ENCODE data around the gene ABL1.

The ABL1 gene

DNA sequence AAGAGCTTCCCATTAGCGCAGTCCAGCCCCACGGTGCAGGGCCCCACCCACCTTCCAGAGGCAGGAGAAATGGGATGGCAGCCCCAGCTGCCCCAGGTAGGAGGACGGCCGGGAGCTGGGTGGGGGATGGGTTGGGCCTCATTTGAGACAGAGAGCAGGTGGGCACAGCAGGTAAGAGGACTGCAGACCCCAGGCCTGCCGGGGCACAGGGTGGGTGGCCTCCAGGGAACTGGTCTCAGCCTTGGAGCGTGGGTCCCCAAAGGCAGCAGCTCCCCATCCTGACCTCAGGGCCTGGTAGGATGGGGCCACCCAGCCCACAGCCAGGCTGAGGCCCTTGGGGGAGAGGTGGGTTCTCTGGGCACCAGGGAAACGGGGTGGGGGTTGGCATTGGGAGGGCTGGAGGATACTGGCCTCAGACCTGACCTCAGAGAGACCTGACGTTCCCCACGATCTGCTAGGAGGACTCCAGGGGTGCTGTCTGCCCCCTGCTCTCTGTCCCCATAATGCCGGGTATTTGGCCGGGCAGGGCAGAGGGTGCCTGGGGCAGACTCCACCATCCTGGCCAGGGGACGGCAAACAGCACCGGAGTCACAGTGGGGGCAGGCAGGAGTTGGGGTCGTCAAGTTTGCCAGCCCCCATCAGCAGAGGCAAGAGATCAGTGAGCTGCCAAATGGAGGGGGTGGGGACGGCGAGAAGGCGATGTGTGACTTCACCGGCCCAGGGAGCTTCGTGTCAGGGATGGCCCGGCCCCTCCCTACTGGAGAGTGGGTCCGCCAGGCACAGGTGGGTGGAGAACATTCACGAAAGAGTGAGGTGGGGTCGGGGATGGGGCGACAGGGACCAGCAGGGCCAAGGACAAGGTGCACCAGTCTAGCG is 68.4 kb downstream of the ABL1 start (continued):
- TF ChIP-seq ZNF391 (tag by site-specific recombination; IDR thresholded peaks at IDR 0.05; ENCODE audit: borderline replicate concordance, low read depth) (no peak), SP2 (tag by site-specific recombination; IDR thresholded peaks at IDR 0.05) (no peak)

DNA sequence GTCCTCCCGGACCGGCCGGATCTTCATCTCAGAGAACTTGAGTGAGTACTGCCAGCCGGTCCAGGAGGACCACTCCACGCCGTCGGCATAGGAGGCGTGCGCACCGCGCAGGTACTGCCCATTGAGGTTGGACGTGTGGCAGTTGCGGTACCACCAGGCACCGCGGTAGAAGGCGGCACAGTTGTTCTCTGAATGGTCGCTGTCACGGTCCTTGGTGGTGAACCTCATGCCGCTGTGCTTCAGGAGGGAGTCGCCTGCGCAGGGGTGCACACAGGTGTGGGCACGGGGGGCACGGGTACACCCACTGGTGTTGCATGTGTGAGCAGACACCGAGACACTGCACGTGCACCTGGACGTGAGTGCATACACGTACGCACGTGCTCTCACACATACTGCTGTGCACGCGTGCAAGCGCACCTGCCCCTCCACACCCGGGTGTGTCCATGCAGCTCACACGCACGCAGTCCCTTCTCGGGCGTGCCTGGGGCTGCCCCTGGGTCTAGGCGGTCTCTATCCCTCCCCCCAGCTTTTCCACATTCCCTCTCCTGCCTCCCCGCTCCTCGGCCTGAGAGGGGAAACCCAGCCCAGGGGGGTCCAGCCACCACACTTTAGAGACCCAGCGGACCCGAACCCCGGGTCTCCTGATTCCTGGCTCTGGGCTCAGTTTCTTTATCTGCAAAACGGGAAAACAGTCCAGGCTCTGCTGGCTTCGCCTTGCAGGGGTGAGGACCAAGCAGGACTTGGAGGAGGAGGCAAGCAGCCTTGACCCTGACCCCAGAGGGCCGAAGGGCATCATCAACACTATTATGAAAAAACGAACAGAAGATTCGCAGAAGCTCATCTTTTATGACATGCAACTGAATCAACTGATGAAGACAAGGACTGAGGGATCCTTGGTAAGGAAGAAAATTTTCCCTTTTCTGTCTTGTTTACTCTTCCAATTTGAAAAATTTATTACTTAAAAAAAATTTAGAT is 69.3 kb downstream of the ABL1 start:
- ChIA-PET CTCF (interaction anchor here (0.7 to 1.1 kb wide), 3 partner anchors 34 to 42 kb away, joined by 3 read pairs; no protein-coding TSS in a partner anchor), POLR2A (no interaction called here)
- H3K27ac ChIP-seq (ENCODE audit: extremely low read depth, low read depth, low read length) = no peak overlapping the region
- H3K36me3 ChIP-seq (ENCODE audit: control insufficient read depth in 2 of 2, insufficient read depth in 1 of 2, low read length in 2 of 2) = no peaks in the 10 kb centered on the region
- H3K9me3 ChIP-seq (ENCODE audit: control insufficient read depth, insufficient read depth, low read depth, low read length) = no peaks in the 10 kb centered on the region
- TF ChIP-seq, protein P1, sequence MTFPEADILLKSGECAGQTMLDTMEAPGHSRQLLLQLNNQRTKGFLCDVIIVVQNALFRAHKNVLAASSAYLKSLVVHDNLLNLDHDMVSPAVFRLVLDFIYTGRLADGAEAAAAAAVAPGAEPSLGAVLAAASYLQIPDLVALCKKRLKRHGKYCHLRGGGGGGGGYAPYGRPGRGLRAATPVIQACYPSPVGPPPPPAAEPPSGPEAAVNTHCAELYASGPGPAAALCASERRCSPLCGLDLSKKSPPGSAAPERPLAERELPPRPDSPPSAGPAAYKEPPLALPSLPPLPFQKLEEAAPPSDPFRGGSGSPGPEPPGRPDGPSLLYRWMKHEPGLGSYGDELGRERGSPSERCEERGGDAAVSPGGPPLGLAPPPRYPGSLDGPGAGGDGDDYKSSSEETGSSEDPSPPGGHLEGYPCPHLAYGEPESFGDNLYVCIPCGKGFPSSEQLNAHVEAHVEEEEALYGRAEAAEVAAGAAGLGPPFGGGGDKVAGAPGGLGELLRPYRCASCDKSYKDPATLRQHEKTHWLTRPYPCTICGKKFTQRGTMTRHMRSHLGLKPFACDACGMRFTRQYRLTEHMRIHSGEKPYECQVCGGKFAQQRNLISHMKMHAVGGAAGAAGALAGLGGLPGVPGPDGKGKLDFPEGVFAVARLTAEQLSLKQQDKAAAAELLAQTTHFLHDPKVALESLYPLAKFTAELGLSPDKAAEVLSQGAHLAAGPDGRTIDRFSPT (tag by site-specific recombination; IDR thresholded peaks at IDR 0.05) = peak; percentile 44; the same call in 1 of the 2 replicates
- no peak for TF ChIP-seq ZNF791 (tag by site-specific recombination; IDR thresholded peaks at IDR 0.05)
- H3K4me1 ChIP-seq (ENCODE audit: control insufficient read depth, insufficient read depth, low read length) = no peaks in the 10 kb centered on the region
- H3K4me3 ChIP-seq (ENCODE audit: low read depth, low read length) = no peak overlapping the region

DNA sequence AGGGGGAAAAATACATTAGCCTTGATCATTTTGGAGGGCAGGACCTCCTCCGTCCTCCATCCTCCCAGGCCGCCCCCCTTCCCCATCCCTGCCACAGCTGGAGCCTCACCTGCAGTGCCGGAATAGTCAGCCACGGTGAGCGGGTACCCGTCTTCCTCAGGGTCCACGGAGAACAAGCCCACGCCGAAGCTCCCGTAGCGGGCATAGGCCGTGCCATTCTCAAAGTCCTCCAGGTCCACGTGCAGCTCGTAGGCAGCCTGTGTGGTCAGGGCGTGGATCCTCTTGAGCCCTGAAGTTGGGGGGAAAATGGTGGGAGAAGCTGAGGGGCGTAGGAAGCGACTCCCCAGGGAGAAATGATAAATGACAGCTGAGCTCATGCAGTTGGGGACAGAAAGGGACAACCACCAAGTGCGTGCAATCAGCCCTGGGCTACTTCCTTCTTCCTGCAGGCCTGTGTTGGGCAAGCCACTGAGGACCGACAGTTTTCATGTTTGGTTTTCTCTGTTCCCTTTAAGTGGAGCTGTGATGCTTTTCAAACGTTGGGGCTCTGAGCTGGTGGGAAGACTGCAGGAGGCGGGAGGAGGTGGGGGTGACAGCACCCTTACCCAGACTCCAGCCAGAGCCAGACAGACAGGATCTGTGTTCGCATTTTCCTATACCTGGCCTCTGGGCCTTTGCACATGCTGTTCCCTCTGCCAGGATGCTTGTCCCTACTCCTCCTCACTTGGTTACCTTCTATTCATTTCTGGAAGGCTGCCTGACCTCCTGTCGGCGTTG is 70.3 kb downstream of the ABL1 start:
- Histone ChIP-seq H3K4me1 (ENCODE audit: control insufficient read depth, insufficient read depth, low read length) (no peaks in the 10 kb centered on the region), H3K4me3 (ENCODE audit: low read depth, low read length) (no peak overlapping the region), H3K9me3 (ENCODE audit: control insufficient read depth, insufficient read depth, low read depth, low read length) (no peaks in the 10 kb centered on the region), H3K36me3 (ENCODE audit: control insufficient read depth in 2 of 2, insufficient read depth in 1 of 2, low read length in 2 of 2) (no peaks in the 10 kb centered on the region), H3K27ac (ENCODE audit: extremely low read depth, low read depth, low read length) (no peak overlapping the region)
- CTCF ChIA-PET = interaction anchor here (1.0 to 1.3 kb wide), 3 partner anchors 35 to 93 kb away, joined by 3 to 4 read pairs (median 3); no protein-coding TSS in a partner anchor
- peak; percentile 90 for TF ChIP-seq ZNF623 (tag by site-specific recombination; IDR thresholded peaks at IDR 0.05)
- TF ChIP-seq ZNF354C (tag by site-specific recombination; IDR thresholded peaks at IDR 0.05; ENCODE audit: borderline replicate concordance, low read depth) = no peak
- TF ChIP-seq, protein P2, sequence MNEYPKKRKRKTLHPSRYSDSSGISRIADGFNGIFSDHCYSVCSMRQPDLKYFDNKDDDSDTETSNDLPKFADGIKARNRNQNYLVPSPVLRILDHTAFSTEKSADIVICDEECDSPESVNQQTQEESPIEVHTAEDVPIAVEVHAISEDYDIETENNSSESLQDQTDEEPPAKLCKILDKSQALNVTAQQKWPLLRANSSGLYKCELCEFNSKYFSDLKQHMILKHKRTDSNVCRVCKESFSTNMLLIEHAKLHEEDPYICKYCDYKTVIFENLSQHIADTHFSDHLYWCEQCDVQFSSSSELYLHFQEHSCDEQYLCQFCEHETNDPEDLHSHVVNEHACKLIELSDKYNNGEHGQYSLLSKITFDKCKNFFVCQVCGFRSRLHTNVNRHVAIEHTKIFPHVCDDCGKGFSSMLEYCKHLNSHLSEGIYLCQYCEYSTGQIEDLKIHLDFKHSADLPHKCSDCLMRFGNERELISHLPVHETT (tag by site-specific recombination; IDR thresholded peaks at IDR 0.05) = no peak
- POLR2A ChIA-PET = no interaction called here

DNA sequence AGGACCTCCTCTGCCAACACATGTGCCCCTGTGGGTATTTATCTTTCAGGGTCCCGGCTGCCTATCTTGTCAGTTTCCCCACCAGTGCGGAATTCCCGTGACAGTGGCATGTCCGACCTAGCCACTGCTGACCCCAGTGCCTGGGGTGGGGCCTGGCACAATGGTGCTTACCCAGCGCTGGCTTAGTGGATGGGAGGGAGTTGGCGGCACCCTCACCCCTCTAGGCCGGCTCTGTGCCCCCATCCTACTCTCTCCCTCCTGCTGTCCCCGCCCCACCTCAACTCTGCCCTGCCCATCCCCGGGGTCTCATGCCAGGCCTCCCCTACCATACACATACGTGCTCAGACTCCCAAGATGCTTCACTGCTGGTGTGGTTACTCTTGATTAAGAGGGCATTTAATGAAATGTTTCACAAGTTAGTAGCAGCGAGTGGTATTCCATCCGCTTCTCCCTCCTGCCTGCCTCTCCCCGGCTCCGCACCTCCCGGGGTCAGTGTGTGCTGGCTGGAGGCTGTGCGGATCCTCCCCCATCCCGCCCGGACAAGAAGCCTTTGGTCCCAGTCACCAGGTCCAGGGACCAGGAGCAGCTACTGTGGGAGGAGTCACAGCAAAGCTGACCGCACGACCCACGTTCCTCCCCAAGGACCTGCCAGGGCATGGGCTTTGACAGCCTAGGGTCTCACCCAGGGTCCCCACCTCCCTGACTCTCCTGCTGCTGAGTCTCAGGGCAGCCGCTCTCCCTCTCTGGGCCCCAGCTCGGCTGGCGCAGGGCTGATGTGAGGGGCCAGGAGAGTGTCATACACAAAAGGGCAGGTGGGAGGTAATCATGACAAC is 71.1 kb downstream of the ABL1 start:
- H3K9me3 ChIP-seq (ENCODE audit: control insufficient read depth, insufficient read depth, low read depth, low read length) = no peaks in the 10 kb centered on the region
- TF ChIP-seq, protein P3, sequence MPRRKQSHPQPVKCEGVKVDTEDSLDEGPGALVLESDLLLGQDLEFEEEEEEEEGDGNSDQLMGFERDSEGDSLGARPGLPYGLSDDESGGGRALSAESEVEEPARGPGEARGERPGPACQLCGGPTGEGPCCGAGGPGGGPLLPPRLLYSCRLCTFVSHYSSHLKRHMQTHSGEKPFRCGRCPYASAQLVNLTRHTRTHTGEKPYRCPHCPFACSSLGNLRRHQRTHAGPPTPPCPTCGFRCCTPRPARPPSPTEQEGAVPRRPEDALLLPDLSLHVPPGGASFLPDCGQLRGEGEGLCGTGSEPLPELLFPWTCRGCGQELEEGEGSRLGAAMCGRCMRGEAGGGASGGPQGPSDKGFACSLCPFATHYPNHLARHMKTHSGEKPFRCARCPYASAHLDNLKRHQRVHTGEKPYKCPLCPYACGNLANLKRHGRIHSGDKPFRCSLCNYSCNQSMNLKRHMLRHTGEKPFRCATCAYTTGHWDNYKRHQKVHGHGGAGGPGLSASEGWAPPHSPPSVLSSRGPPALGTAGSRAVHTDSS (tag by site-specific recombination; IDR thresholded peaks at IDR 0.05) = no peak
- TF ChIP-seq ZNF571 (tag by site-specific recombination; IDR thresholded peaks at IDR 0.05) (no peak), ZFP41 (tag by site-specific recombination; IDR thresholded peaks at IDR 0.05; ENCODE audit: borderline replicate concordance) (no peak)
- ChIA-PET POLR2A (interaction anchor here (0.5 kb wide), 1 partner anchor 188 kb away, joined by 4 read pairs; no protein-coding TSS in a partner anchor), CTCF (interaction anchor here (1.3 kb wide), 1 partner anchor 92 kb away, joined by 4 read pairs; no protein-coding TSS in a partner anchor)
- H3K36me3 ChIP-seq (ENCODE audit: control insufficient read depth in 2 of 2, insufficient read depth in 1 of 2, low read length in 2 of 2) = no peaks in the 10 kb centered on the region
- H3K27ac ChIP-seq (ENCODE audit: extremely low read depth, low read depth, low read length) = no peak overlapping the region
- H3K4me3 ChIP-seq (ENCODE audit: low read depth, low read length) = no peak overlapping the region
- H3K4me1 ChIP-seq (ENCODE audit: control insufficient read depth, insufficient read depth, low read length) = no peaks in the 10 kb centered on the region

All from HEK293 (cell line).